Activated T-cell treated with anti-CD3 and anti-CD28 coated beads, Interleukin-2, amount 50 U/mL, for 24 hours (primary cell): Measurements from ENCODE around the gene CTSD.

ENCODE experiments used
- DNase-seq: peaks from one replicate; pipeline ENCODE4 v3.0.0-alpha.2; 2020
- H3K27ac Mint-ChIP-seq: 2 replicates; pipeline ENCODE4 v1.8.0; 2020; ENCODE audit warnings: mild to moderate bottlenecking, mixed read lengths
- H3K27me3 Mint-ChIP-seq: 2 replicates; pipeline ENCODE4 v1.8.0; 2020; ENCODE audit warnings: mixed read lengths
- H3K36me3 Mint-ChIP-seq: 2 replicates; pipeline ENCODE4 v1.8.0; 2020; ENCODE audit warnings: low read depth, mixed read lengths
- H3K4me1 Mint-ChIP-seq: 2 replicates; pipeline ENCODE4 v1.8.0; 2020; ENCODE audit warnings: low read depth, mixed read lengths
- H3K4me3 Mint-ChIP-seq: 2 replicates; pipeline ENCODE4 v1.8.0; 2020; ENCODE audit warnings: mild to moderate bottlenecking, moderate library complexity, mixed read lengths
- H3K9me3 Mint-ChIP-seq: 2 replicates; pipeline ENCODE4 v1.8.0; 2020; ENCODE audit warnings: mixed read lengths

The CTSD gene

DNA sequence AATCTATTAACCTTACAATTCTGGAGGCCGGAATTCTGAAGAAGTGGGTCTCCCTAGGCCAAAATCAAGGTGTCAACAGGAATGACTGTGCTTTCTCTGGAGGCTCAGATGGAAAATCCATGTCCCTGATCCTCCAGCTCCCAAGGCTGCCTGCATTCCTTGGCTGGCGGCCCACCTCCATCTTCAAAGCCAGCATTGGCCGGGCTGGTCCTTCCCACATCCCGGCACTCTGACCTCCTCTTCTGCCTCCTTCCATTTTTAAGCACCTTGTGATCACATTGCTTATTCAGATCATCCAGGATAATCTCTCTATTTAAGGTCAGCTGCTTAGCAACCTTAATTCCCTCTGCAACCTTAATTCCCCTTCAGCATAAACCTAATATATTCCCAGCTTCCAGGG lies 22.7 kb upstream of the CTSD start:
- H3K4me3 Mint-ChIP-seq = no peak overlapping the region
- no peaks in the 10 kb centered on the region for H3K4me1 Mint-ChIP-seq
- no peak overlapping the region for H3K27ac Mint-ChIP-seq
- H3K27me3 Mint-ChIP-seq = no peaks in the 10 kb centered on the region
- no peak for DNase-seq
- H3K9me3 Mint-ChIP-seq = no peaks in the 10 kb centered on the region
- no peaks in the 10 kb centered on the region for H3K36me3 Mint-ChIP-seq

DNA sequence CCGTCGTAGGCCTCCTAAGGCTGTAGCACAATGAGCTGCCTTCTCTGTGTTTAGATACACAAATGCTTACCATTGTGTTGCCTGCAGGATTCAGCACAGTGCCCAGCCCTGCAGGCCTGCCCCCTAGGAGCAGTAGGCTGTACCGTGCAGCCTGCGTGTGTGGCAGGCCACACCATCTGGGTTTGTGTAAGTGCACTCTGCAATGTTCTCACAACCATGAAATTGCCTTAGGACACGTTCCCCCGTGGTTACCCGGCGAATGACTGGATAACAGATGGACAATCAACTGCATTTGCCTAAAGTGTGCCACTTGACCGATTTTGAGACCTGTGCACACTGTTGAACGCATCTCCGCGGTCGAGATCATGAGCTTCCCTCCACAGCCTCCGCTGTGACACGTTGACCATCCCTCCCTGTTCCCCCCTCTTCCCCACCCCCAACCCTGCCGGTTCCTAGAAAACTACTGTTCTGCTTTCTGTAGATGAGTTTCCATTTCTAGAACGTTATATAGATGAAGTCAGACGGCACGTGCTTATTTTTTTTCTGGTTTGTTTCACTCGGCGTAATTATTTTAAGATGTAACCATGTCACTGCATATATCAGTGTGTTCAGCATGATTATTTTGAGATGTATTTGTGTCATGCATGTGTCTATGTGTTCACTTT lies 22.2 kb upstream of the CTSD start:
- Mint-ChIP-seq H3K4me1 (no peaks in the 10 kb centered on the region), H3K36me3 (no peaks in the 10 kb centered on the region), H3K27me3 (no peaks in the 10 kb centered on the region), H3K27ac (no peak overlapping the region), H3K9me3 (no peaks in the 10 kb centered on the region), H3K4me3 (no peak overlapping the region)
- DNase-seq = no peak

- no peaks in the 10 kb centered on the region for H3K4me1 Mint-ChIP-seq
- no peaks in the 10 kb centered on the region for H3K27me3 Mint-ChIP-seq
- DNase-seq = no peak
- no peaks in the 10 kb centered on the region for H3K36me3 Mint-ChIP-seq
- H3K27ac Mint-ChIP-seq = no peak overlapping the region
- H3K4me3 Mint-ChIP-seq = no peak overlapping the region
- no peaks in the 10 kb centered on the region for H3K9me3 Mint-ChIP-seq
Measured at GRCh38 chr11:1784761-1785650, 21.3 kb upstream of the CTSD start.

DNA sequence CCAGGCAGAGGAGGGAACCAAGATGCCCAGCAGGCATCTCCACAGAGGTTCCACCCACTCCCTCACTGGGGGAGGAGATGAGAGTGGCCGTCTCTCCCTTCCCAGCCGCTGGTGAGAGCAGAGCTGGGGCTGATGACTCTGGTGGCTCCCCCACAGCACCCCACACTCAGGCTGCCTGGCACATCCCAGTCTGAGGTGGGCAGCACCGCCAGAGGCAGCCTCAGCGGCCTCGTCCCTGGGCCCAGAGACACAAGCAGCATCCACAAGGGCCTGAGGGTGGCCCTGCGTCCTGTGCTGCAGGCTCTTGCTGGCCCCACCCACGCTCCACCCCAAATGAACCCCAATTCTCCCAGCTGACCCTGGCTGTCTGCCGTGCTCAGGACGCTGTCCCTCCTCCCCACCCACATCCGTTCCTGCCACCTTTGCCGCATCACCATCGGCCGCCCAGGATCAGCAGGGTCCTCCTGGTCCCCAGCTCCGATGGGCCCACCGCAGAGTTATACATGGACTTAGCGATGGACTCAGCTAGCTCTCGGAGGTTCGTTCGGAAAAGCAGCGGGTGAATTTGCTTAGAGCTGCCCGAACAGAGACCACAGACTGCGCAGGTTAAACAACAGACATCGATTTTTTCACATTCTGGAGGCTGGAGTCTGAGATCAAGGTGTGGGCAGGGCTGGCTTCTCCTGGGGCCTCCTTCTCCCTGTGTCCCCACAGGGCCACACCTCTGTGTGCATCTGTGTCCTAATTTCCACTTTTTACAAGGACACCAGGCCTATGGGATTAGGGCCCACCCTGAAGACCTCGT lies 20.2 kb upstream of the CTSD start:
- DNase-seq = no peak
- Mint-ChIP-seq H3K4me3 (no peak overlapping the region), H3K27me3 (no peaks in the 10 kb centered on the region), H3K9me3 (no peaks in the 10 kb centered on the region), H3K36me3 (no peaks in the 10 kb centered on the region), H3K27ac (no peak overlapping the region), H3K4me1 (no peaks in the 10 kb centered on the region)

GRCh38 chr11:1782831-1783724 lies 19.4 kb upstream of the CTSD start:
- no peak overlapping the region for H3K4me3 Mint-ChIP-seq
- no peaks in the 10 kb centered on the region for H3K4me1 Mint-ChIP-seq
- no peaks in the 10 kb centered on the region for H3K9me3 Mint-ChIP-seq
- no peak overlapping the region for H3K27ac Mint-ChIP-seq
- no peak for DNase-seq
- no peaks in the 10 kb centered on the region for H3K36me3 Mint-ChIP-seq
- no peaks in the 10 kb centered on the region for H3K27me3 Mint-ChIP-seq

DNA sequence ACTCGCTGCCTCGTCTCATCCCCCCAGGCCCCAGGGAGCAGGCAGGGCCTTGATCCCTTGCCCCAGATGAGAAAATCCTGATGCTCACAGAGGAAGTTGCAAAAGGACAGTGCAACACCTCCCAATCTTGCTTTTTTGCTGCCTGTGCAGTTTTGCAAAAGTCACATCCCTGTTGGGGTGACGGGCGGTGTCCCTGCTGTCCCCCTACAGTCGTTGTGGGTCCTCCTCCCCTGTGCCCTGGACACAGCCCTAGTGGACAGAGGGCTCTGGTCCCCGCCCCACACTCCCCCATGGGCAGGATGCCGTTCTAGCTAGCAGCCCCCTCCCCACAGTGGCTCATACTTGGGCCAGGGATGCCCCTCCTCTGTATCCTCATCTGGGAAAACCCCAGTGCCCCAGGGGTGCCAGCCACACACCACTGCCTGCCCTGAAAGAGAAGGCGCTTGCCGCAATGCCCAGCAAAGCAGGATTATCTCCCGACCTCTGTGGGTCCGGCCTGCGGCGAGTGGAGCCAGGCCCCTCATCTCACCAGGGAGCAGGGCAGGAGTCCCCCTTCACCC lies 18.4 kb upstream of the CTSD start:
- no peak overlapping the region for H3K4me3 Mint-ChIP-seq
- H3K36me3 Mint-ChIP-seq = no peaks in the 10 kb centered on the region
- no peaks in the 10 kb centered on the region for H3K27me3 Mint-ChIP-seq
- DNase-seq = no peak
- H3K4me1 Mint-ChIP-seq = no peaks in the 10 kb centered on the region
- no peak overlapping the region for H3K27ac Mint-ChIP-seq
- H3K9me3 Mint-ChIP-seq = no peaks in the 10 kb centered on the region

- no peak for DNase-seq
- Mint-ChIP-seq H3K9me3 (no peaks in the 10 kb centered on the region), H3K27me3 (no peaks in the 10 kb centered on the region), H3K4me3 (no peak overlapping the region), H3K27ac (no peak overlapping the region), H3K4me1 (no peaks in the 10 kb centered on the region), H3K36me3 (no peaks in the 10 kb centered on the region)
Measured at GRCh38 chr11:1781593-1781975, 17.9 kb upstream of the CTSD start.

- H3K4me3 Mint-ChIP-seq = no peak overlapping the region
Measured at GRCh38 chr11:1780700-1781592, 17.2 kb upstream of the CTSD start.

GRCh38 chr11:1779806-1780699 lies 16.3 kb upstream of the CTSD start:
- Mint-ChIP-seq H3K27ac (no peak overlapping the region), H3K27me3 (no peaks in the 10 kb centered on the region), H3K36me3 (no peaks in the 10 kb centered on the region), H3K4me1 (no peaks in the 10 kb centered on the region), H3K4me3 (no peak overlapping the region), H3K9me3 (no peaks in the 10 kb centered on the region)
- no peak for DNase-seq

More at GRCh38 chr11:1780700-1781592, 17.2 kb upstream of the CTSD start:
- H3K27me3 Mint-ChIP-seq = no peaks in the 10 kb centered on the region
- no peak for DNase-seq
- no peaks in the 10 kb centered on the region for H3K9me3 Mint-ChIP-seq
- H3K36me3 Mint-ChIP-seq = no peaks in the 10 kb centered on the region
- H3K4me1 Mint-ChIP-seq = no peaks in the 10 kb centered on the region
- no peak overlapping the region for H3K27ac Mint-ChIP-seq

GRCh38 chr11:1779034-1779805 lies 15.5 kb upstream of the CTSD start:
- Mint-ChIP-seq H3K27ac (no peak overlapping the region), H3K36me3 (no peaks in the 10 kb centered on the region), H3K9me3 (no peaks in the 10 kb centered on the region), H3K27me3 (no peaks in the 10 kb centered on the region), H3K4me1 (no peaks in the 10 kb centered on the region), H3K4me3 (no peak overlapping the region)
- no peak for DNase-seq

DNA sequence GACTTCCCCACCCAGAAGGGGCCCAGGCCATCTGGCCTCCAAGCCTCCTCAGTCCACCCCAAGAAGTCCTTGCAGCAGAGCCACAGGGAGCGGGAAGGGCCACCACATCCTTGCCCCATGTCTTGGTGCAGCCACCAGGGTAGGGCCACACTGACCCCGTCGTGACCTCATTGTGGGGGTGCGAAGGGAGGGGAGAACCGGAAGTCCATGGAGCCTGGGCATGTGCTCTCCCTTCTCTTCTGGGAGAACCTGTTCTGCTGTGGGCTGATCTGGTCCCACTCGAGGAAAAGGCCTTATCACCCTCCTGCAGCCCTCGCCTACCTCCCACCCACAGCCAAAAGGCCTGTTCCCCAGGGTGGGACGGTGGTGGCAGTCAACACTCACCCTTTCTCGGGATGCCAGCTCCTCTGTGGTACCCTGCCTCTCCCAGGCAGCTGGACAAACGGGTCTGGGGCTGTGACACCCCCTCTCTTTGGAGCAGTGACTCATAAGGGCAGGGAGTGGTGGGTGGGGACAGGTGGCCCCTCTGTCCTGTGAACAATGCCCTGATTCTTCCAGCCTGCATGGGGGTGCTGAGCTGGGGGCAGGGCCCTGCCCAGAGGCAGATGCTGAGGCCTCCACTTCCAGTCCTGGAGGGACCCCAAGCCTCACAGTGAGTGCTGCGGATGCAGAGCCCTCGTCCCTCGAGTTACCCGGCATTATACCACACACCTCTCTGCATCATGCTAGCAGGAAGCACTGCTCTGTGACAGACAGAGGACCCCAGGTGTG lies 14.6 kb upstream of the CTSD start:
- H3K27ac Mint-ChIP-seq = no peak overlapping the region
- H3K36me3 Mint-ChIP-seq = no peaks in the 10 kb centered on the region
- no peaks in the 10 kb centered on the region for H3K9me3 Mint-ChIP-seq
- H3K4me1 Mint-ChIP-seq = peaks cover 3% of the 10 kb centered on the region
- DNase-seq = no peak
- no peak overlapping the region for H3K4me3 Mint-ChIP-seq
- H3K27me3 Mint-ChIP-seq = no peaks in the 10 kb centered on the region
